ENCODE results near the gene CDC25B.

CDC25B gene

DNA sequence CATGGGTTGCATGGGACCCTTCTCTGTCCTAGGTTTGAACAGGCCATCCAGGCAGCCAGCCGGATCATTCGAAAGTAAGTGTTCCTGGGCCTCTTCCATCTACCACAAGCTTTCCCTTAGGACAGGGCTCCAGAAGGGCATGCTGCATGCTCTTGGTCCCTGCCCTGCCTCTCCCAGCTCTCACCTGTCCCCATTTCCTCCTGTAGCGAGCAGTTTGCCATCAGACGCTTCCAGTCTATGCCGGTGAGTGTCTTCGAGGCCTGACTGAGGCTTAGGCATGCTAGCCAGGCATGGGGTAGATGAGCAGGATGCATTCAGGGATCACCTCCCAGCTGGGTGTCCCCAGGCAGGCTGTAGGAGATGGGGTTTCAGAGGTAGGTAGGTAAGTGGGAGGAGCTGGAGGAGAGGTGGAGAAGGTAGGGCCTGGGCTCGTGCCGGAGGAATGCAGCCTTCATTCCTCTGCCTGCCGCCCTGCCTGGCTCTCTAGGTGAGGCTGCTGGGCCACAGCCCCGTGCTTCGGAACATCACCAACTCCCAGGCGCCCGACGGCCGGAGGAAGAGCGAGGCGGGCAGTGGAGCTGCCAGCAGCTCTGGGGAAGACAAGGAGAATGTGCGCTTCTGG lies 4.3 kb downstream of the CDC25B start:
- DNase-seq, result peak in 3 of 10 donors; percentile 32 to 67 (median 64)
- intact Hi-C loops (cut with DNase I), result no loop called here

DNA sequence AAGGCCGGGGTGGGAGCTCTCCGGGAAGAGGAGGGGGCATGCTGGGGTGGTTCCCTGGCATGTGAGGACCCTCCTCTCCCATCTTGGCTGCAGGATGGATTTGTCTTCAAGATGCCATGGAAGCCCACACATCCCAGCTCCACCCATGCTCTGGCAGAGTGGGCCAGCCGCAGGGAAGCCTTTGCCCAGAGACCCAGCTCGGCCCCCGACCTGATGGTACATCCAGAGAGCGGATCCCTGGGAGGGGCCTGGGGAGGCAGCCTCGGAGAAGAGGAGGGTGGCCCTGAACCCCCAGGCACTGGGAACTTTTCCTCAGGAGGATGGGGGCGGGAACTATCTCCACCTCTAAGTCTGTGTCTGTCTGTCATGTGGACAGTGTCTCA lies 4.8 kb downstream of the CDC25B start:
- intact Hi-C loops (cut with DNase I), result no loop called here
- peak in 3 of 10 donors; percentile 55 to 81 (median 63) for DNase-seq

DNA sequence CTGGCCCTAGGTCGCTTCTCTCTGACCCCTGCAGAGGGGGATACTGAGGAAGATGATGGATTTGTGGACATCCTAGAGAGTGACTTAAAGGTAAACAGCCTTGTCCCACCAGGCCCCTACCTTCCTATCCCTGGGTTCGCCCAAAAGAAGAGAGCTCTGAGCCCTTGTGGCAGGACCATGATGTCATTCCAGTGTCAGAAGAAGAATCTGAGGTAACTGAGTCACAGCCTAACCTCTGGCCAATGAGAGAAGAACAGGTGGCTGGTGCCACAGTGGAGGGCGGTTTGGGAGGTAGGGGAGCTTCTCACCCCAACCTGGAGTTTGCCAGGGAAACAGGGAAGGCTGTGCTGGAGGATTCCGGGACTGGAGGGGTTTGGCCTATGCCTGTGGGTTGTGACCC lies 5.2 kb downstream of the CDC25B start:
- intact Hi-C loops (cut with DNase I), result no loop called here
- DNase-seq, result peak in 1 of 10 donors; percentile 25

DNA sequence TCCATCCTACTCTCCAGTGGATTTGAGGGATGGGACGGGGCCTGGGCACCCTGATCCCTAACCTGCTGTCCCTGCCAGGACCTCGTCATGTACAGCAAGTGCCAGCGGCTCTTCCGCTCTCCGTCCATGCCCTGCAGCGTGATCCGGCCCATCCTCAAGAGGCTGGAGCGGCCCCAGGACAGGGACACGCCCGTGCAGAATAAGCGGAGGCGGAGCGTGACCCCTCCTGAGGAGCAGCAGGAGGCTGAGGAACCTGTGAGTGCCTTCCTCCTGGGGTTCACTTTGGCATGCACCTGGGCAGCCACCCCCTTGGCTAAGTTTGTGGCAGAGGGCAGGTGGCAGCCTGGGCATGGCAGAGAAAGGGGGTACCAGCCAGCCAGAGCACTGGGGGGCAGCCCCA lies 5.7 kb downstream of the CDC25B start:
- DNase-seq, result peak in 3 of 10 donors; percentile 58 to 71 (median 60)
- intact Hi-C loops (cut with DNase I), result no loop called here

DNA sequence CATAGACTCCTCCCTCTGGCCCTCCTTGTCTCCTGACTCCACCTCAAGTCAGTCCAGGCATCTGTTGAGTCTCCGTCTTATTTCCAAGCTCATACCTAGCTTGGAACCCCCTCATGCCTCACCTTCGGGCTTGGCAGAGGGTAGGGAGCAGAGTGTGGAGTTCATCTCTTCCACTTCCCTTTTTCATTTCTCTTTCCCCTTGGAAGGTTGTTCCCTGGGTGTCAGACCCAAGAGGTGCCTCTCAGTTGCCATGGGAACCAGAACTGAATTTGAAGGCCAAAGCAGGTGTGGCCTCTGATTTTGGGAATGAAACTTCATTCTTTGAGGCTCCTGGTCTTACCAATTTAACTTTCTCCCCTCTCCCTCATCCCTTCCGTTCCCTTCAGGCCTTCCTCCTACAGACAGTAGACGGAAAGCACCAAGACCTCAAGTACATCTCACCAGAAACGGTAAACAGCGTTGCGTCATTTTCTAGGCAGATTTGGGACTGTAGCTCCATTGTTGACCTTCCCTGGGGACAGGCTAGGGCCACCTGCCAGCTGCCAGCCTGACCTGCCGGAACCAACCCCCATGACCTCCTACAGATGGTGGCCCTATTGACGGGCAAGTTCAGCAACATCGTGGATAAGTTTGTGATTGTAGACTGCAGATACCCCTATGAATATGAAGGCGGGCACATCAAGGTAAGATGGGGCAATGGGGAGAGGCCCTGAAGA lies 6.6 kb downstream of the CDC25B start:
- intact Hi-C loops (cut with DNase I), result no loop called here
- peak in 3 of 10 donors; percentile 17 to 66 (median 40) for DNase-seq

DNA sequence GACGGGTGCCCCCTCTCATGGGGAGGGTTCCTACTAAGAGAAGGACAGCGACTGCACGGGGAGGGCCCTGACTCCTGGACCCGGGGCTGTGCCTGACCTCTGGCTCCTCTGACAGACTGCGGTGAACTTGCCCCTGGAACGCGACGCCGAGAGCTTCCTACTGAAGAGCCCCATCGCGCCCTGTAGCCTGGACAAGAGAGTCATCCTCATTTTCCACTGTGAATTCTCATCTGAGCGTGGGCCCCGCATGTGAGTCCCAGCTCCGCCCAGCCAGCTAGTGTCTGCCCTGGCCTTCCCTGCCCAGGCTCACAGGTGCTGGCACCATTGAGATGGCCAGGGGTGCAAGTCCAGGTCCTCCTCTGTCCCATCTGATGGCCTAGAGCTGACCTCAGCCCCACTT lies 7.2 kb downstream of the CDC25B start:
- intact Hi-C loops (cut with DNase I), result no loop called here
- DNase-seq, result peak in 3 of 10 donors; percentile 58 to 68 (median 62)

DNA sequence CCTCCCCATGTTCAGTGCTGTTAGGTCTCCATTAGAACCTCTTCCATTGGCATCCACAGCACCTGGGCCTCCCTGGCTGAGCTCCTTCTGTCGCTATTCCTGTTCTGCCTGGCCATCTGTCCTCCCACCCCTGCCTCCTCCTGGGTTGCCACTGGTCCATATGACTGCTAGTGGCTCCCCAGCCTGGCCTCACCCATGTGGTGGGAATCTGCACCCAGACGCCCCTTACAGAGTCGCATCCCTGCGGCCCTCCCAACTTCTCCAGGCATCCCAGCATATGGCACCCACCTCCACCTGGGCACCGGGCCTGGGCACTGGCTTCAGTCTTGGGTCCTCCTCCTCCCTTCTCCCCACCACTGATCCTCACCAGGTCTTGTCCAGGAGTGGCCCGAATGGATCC lies 7.7 kb downstream of the CDC25B start:
- peak in 3 of 10 donors; percentile 62 to 72 (median 63) for DNase-seq
- intact Hi-C loops (cut with DNase I), result no loop called here

DNA sequence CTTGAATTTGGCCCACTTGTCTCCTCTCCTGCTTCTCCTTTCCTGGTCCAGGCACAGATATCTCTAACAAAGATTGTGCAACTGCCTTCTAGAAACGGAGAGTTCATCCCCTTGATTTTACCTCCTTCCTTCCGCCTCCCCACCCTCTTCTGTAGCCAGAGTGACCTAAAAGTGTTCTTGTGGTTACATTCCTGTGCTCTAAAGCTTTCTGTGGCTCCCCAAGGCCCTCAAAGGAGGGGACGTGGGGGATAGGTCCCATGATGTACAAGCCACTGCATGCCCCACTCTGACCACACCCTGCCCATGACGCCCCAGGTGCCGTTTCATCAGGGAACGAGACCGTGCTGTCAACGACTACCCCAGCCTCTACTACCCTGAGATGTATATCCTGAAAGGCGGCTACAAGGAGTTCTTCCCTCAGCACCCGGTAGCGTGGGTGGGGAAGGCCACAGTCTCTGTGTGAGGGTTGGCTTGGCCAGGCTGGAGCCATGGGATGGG lies 8.2 kb downstream of the CDC25B start:
- intact Hi-C loops (cut with DNase I), result no loop called here
- peak in 3 of 10 donors; percentile 39 to 65 (median 49) for DNase-seq

DNA sequence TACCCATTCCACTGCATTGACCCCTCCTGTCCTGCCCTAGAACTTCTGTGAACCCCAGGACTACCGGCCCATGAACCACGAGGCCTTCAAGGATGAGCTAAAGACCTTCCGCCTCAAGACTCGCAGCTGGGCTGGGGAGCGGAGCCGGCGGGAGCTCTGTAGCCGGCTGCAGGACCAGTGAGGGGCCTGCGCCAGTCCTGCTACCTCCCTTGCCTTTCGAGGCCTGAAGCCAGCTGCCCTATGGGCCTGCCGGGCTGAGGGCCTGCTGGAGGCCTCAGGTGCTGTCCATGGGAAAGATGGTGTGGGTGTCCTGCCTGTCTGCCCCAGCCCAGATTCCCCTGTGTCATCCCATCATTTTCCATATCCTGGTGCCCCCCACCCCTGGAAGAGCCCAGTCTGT lies 8.7 kb downstream of the CDC25B start:
- intact Hi-C loops (cut with DNase I), result no loop called here
- peak in 3 of 10 donors; percentile 44 to 70 (median 52) for DNase-seq

DNA sequence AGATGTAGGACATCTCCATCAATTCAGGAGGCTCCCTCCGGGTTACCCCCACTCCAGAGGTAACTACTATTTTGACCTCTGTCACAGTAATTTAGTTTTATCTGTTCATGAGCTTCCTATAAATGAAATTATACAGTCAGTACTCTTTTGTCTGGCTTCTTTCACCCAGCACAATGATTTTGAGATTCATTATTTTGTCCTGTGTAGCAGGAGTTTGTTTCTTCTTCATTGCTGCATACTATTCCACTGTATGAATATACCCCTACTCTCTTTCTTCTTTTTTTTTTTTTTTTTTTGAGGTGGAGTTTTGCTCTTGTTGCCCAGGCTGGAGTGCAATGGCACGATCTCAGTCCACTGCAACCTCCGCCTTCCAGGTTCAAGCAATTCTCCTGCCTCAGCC lies 12.4 kb downstream of the CDC25B start:
- intact Hi-C loops (cut with DNase I), result no loop called here
- no peak for DNase-seq

DNA sequence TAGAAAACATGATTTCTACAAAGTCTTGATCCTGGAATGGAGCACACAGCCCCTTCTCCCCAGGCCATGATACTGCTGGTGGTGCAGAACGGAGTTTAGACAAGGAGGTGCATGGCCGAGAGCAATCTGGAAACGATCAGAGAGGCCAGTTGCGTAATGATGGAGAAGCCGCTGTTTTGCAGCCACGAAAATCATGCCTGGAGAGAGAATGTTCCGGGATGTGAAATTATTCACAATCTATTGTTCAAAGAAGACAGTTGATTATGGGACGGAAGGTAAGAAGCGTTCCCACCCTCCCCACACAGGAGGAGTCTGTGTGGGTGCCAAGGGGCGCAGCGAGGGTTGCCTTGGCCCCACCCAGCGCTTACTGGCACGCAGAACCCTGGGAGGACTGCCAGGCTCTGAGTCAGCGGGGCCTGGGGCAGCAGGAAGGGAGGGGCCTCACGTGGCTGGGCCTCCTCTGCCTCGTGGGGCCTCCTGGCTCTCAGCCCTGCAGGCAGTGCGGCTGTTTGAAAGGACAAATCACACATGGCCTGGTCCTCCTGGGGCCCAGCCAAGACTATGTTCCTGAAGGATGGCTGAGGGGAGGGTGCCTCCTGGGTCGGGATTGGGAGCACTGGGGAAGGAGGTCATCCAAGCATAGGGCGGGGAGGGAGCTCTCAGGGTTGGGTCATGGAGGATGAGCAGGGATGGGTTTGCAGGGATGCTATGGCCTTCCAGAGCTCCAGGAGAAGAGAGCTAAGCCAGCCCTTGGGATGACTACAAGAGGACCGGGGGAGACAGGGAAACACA lies 15.6 kb downstream of the CDC25B start:
- intact Hi-C loops (cut with DNase I), result no loop called here
- DNase-seq, result peak; percentile 94 to 99 (median 96)

DNA sequence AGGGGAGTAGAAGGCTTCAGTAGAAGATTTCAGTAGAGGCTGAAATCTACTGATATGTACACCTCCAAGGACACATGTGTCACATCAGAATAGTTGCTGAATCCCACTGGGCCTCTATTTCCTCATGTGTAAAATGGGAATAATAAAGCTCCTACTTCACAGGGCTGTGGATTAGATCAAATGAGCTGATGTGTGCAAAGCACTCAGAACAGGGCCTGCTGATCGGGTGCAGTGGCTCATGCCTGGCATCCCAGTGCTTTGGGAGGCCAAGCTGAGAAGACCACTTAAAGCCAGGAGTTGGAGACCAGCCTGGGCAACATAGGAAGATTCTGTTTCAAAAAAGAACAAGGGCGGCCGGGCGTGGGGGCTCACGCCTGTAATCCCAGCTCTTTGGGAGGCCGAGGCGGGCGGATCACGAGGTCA lies 16.2 kb downstream of the CDC25B start:
- intact Hi-C loops (cut with DNase I), result no loop called here
- DNase-seq, result peak in 2 of 10 donors; percentile 26 to 59

DNA sequence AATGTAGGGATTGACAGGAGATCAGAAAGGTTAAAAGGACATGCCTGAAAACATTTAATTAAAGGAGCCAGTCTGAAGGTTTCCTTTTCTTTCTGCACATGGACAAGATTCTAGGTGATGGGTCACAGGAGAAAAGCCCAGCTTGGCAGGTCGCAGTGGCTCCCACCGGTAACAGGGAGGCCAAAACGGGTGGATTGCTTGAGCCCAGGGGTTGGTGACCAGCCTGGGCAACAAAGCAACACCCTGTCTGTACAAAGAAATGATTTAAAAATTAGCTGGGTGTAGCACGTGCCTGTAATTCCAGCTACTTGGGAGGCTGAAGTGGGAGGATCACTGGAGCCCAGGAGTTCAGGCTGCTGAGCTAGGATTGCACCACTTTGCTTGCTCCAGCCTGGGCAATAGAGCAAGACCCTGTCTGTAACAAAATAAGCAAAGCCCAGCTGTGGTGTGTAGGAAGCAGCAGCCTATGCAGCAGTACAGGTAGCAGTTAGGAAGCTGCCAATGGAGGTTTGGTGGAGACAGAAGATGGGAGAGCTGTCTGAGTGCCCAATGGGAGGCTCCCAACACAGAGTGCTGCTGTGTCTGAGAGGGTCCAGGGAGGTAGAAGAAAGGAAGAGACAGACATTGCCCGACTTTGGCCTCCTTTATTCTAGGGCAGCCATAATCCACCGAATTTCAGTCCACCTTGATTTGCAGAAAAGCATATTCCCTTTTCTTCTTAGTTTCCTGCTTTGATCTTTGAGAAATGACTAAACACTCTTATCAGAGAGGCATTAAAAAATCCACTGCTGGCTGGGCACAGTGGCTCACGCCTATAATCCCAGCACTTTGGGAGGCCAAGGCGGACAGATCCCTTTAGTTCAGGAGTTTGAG lies 17.1 kb downstream of the CDC25B start:
- DNase-seq, result peak in 3 of 10 donors; percentile 23 to 59 (median 44)
- intact Hi-C loops (cut with DNase I), result no loop called here

DNA sequence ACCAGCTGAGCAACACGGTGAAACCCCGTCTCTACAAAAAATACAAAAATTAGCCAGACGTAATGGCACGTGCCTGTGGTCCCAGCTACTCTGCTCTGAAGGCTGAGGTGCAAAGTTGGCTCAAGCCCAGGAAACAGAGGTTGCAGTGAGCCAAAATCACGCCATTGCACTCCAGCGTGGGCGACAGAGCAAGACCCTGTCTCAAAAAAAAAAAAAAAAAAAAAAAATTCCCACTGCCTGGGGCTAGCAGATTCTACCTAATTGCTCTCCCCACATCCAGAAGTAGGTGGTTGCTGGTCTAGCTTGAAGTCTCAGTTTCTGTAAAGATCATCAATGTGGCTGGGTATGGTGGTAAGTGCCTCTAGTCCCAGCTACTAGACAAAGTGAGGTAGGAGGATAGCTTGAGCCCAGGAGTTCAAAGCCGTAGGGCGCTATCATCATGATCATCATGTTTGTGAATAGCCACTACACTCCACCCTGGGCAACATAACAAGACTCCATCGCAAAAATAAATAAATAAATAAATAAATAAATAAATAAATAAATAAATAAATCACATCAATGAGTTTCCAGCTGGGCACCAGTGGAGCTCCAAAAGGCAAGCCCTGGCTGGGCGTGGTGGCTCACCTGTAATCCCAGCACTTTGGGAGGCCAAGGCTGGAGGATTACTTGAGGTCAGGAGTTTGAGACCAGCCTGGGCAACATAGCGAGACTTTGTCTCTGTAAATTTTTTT lies 17.9 kb downstream of the CDC25B start:
- DNase-seq, result peak in 3 of 10 donors; percentile 37 to 59 (median 38)
- intact Hi-C loops (cut with DNase I), result no loop called here

DNA sequence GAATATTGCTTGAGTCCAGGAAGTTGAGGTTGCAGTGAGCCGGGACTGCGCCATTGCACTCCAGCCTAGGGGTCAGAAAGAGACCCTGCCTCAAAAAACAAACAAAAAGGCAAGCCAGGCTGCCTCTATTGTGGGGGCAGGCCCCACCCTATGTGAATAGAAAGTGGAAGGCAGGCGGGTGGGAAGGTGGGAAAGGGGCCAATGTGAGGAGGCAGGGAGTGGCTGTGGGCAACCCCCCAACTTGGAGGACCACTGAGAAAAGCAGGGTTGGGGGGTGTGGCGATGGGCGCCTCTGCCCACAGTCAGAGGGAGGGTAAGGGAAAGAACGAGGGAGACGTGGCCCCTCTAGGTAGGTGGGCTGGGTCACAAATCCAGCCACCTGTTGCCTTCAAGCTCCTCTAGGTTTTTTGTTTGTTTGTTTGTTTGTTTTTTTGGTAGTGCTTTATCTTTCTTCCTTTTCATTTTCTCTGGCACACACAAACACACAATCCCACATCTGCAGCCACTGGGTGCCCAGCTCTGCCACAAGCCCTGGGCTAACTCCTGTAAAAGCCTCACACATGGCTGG lies 18.9 kb downstream of the CDC25B start:
- DNase-seq, result peak in 2 of 10 donors; percentile 10 to 18
- intact Hi-C loops (cut with DNase I), result no loop called here

DNA sequence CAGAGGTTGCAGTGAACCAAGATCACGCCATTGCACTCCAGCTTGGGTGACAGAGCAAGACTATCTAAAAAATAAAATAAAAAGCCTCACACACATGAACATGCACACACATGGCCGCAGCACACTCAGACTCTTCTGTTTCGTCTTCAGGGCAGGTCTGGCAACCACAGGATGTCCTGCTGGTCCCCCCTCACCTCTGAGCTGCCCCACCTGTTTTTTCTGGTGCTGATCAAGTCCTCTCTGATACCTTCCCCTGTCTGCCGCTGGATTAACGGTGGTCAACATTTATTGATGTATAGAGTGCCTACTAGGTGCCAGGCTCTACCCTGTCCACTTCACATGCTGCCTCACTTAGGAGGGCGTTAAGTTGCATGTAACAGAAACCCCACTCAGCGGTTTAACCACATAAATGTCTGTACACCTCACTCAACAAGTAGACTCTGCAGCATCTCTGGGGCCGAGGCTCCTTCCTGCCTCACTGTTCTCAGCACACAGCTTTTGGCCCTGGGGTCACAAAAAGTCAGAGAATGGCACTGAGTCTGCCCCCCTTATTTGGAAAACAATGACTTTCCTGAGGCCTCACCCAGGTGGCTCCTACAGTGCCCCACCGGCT lies 19.7 kb downstream of the CDC25B start:
- intact Hi-C loops (cut with DNase I), result no loop called here
- DNase-seq, result peak in 2 of 10 donors; percentile 5 to 21

DNA sequence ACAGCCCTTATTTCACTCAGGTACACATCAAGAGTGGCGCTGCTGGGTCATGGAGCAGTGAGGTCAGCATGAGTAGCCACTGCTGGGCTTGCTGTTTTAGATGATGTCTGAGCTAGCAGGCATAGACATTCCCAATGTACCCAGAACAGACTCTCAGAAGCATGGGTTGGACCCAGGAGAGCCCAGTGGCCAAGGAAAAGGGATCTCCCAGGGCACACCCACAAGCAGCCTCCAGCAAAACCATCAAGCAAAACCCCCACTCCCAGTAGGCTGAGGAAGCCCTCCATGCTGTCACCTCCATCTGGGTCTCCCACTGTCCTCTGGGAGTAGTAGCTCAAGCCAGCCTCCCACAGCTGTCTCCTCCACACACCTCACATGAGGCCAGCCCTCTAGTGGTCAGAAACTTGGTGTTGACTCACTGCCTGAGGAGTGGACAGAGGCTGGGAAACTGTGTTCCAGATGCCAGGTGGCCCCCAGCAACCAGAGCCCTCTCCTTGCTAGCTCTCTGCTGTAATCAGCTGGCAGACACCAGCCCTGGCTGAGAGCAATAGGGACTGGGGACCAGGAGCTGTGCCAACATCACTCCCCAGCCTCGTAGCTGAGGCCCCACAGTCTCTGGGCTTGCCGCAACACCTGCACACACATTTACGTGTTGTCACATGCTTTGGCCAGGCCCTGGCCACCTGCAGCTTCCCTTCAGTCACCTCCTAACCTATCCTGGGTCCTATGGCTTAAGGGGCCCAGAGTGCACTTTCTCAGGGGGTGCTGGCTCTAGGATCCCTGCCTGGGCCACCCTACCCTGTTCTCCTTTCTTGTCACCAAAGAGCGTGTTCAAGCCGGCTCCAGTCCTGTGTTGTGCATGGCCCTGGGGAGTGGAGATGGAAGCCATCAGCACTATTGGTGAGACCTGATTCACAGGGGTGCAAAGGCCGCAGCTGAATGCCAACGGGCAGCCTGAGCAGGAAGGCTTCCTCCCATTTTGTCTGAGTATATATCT lies 22.3 kb downstream of the CDC25B start:
- peak in 6 of 10 donors; percentile 41 to 90 (median 60) for DNase-seq
- intact Hi-C loops (cut with DNase I), result no loop called here
